ENCODE measurements around the gene CAMKMT. TPM values are rescaled to one million over a fixed set of nuclear protein-coding genes. Genes with fewer than 3 reads are reported as not detected.

Gene CAMKMT
- total RNA-seq, 3 donors from 2014 or later (not counting 1 experiment from before 2014, with no cell fraction given): 18.1 to 25.0 (median 20.6) TPM

- Histone ChIP-seq H3K4me3 (ENCODE audit: low read length) (no peak overlapping the region), H3K27ac (ENCODE audit: low read length) (no peak overlapping the region), H3K36me3 (ENCODE audit: control insufficient read depth, insufficient read depth, low read length) (no peaks in the 10 kb centered on the region), H3K4me1 (ENCODE audit: control insufficient read depth, insufficient read depth, low read length) (no peaks in the 10 kb centered on the region), H3K9me3 (ENCODE audit: control insufficient read depth, insufficient read depth, low read length) (no peaks in the 10 kb centered on the region), H3K27me3 (ENCODE audit: control insufficient read depth, insufficient read depth, low read length) (peaks cover 4% of the 10 kb centered on the region)
- Mint-ChIP-seq H3K4me3 (no peak overlapping the region), H3K36me3 (peaks cover 10% of the 10 kb centered on the region), H3K9me3 (no peaks in the 10 kb centered on the region), H3K27me3 (ENCODE audit: low read depth in 2 of 2) (peaks cover 22 to 49% of the 10 kb centered on the region in 2 donors), H3K27ac (no peak overlapping the region), H3K4me1 (peaks cover 8 to 15% of the 10 kb centered on the region in 2 donors)
- 88% methylated on average over 8 of the region's 8 CpGs for WGBS (ENCODE audit: insufficient coverage)
- no peak for TF ChIP-seq CTCF (IDR thresholded peaks at IDR 0.05)
- no peak for DNase-seq
- intact Hi-C loops (cut with micrococcal nuclease): no loop called here
- no peak for ATAC-seq
Measured at GRCh38 chr2:44763275-44763782, 401.6 kb downstream of the CAMKMT start.

DNA sequence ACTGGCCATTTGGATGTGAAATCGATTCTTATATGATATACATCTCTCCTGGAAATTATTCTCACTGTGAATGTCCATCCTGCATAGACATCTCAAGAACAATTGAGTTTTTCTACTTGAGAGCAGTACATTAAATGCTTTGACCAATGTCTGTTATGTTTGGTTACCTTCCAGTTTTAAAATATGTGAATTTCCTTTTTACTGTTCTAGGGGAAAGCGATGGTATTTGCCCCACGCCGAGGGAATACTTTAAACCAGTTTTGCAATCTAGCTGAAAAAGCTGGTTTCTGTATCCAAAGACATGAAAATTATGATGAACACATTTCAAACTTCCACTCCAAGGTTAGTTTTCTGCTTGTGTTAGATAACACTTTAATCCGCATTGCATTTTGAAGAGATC, 404.5 kb downstream of the CAMKMT start:
- peaks cover 4% of the 10 kb centered on the region for H3K27me3 ChIP-seq (ENCODE audit: control insufficient read depth, insufficient read depth, low read length)
- H3K27me3 Mint-ChIP-seq (ENCODE audit: low read depth in 2 of 2): peaks cover 17 to 53% of the 10 kb centered on the region in 2 donors
- intact Hi-C loops (cut with micrococcal nuclease): no loop called here
- no peaks in the 10 kb centered on the region for H3K4me1 ChIP-seq (ENCODE audit: control insufficient read depth, insufficient read depth, low read length)
- H3K4me1 Mint-ChIP-seq: no peaks in the 10 kb centered on the region
- H3K27ac Mint-ChIP-seq: no peak overlapping the region
- no peaks in the 10 kb centered on the region for H3K9me3 ChIP-seq (ENCODE audit: control insufficient read depth, insufficient read depth, low read length)
- ATAC-seq (no peak), DNase-seq (no peak)
- no peak overlapping the region for H3K4me3 Mint-ChIP-seq
- H3K36me3 Mint-ChIP-seq: peaks cover 10% of the 10 kb centered on the region
- WGBS (ENCODE audit: insufficient coverage): 89% methylated on average over 4 of the region's 5 CpGs
- no peaks in the 10 kb centered on the region for H3K9me3 Mint-ChIP-seq
- H3K36me3 ChIP-seq (ENCODE audit: control insufficient read depth, insufficient read depth, low read length): no peaks in the 10 kb centered on the region
- no peak for TF ChIP-seq CTCF (IDR thresholded peaks at IDR 0.05)
- H3K4me3 ChIP-seq (ENCODE audit: low read length): no peak overlapping the region
- no peak overlapping the region for H3K27ac ChIP-seq (ENCODE audit: low read length)

GRCh38 chr2:44766777-44767176, 405.0 kb downstream of the CAMKMT start:
- no peaks in the 10 kb centered on the region for H3K9me3 Mint-ChIP-seq
- no peak overlapping the region for H3K4me3 ChIP-seq (ENCODE audit: low read length)
- no peak overlapping the region for H3K4me3 Mint-ChIP-seq
- DNase-seq (no peak), ATAC-seq (no peak)
- H3K36me3 Mint-ChIP-seq: peaks cover 10% of the 10 kb centered on the region
- H3K27me3 Mint-ChIP-seq (ENCODE audit: low read depth in 2 of 2): peaks cover 17 to 48% of the 10 kb centered on the region in 2 donors
- H3K27ac ChIP-seq (ENCODE audit: low read length): no peak overlapping the region
- no peaks in the 10 kb centered on the region for H3K4me1 Mint-ChIP-seq
- TF ChIP-seq CTCF (IDR thresholded peaks at IDR 0.05): no peak
- no peaks in the 10 kb centered on the region for H3K36me3 ChIP-seq (ENCODE audit: control insufficient read depth, insufficient read depth, low read length)
- WGBS (ENCODE audit: insufficient coverage): 89% methylated on average over 1 of the region's 1 CpG
- H3K27me3 ChIP-seq (ENCODE audit: control insufficient read depth, insufficient read depth, low read length): peaks cover 4% of the 10 kb centered on the region
- H3K9me3 ChIP-seq (ENCODE audit: control insufficient read depth, insufficient read depth, low read length): no peaks in the 10 kb centered on the region
- no peak overlapping the region for H3K27ac Mint-ChIP-seq
- intact Hi-C loops (cut with micrococcal nuclease): no loop called here
- H3K4me1 ChIP-seq (ENCODE audit: control insufficient read depth, insufficient read depth, low read length): no peaks in the 10 kb centered on the region

- DNase-seq: no peak
- TF ChIP-seq CTCF (IDR thresholded peaks at IDR 0.05): no peak
- Mint-ChIP-seq H3K27me3 (ENCODE audit: low read depth in 2 of 2) (peaks cover 21 to 46% of the 10 kb centered on the region in 2 donors), H3K9me3 (no peaks in the 10 kb centered on the region), H3K4me1 (no peaks in the 10 kb centered on the region), H3K4me3 (no peak overlapping the region), H3K36me3 (peaks cover 10% of the 10 kb centered on the region), H3K27ac (no peak overlapping the region)
- no peaks in the 10 kb centered on the region for H3K9me3 ChIP-seq (ENCODE audit: control insufficient read depth, insufficient read depth, low read length)
- intact Hi-C loops (cut with micrococcal nuclease): no loop called here
- H3K4me1 ChIP-seq (ENCODE audit: control insufficient read depth, insufficient read depth, low read length): no peaks in the 10 kb centered on the region
- H3K4me3 ChIP-seq (ENCODE audit: low read length): no peak overlapping the region
- H3K27ac ChIP-seq (ENCODE audit: low read length): no peak overlapping the region
- peaks cover 4% of the 10 kb centered on the region for H3K27me3 ChIP-seq (ENCODE audit: control insufficient read depth, insufficient read depth, low read length)
- 90% methylated on average over 8 of the region's 8 CpGs for WGBS (ENCODE audit: insufficient coverage)
- H3K36me3 ChIP-seq (ENCODE audit: control insufficient read depth, insufficient read depth, low read length): no peaks in the 10 kb centered on the region
- ATAC-seq: no peak
Measured at GRCh38 chr2:44767691-44768090, 405.9 kb downstream of the CAMKMT start.
